ENCODE data around the gene MYL5. TPM values are rescaled to one million over a fixed set of nuclear protein-coding genes. Genes with fewer than 3 reads are reported as not detected.
"Not testable (repeated sequence)": the region's sequence is repeated elsewhere in the genome, so short reads cannot be mapped to it uniquely, and the experiment has no call there.

MYL5 gene
- polyA plus RNA-seq, 3 donors, result 4.2 to 12.6 (median 7.2) TPM

- no peak for DNase-seq
- Mint-ChIP-seq H3K4me1 (peaks cover 16% of the 10 kb centered on the region), H3K27ac (no peak overlapping the region), H3K27me3 (ENCODE audit: low read depth in 3 of 3) (no peaks in the 10 kb centered on the region), H3K9me3 (peaks cover 0 to 14% (median 5%) of the 10 kb centered on the region in 7 donors), H3K36me3 (peaks cover 32 to 60% of the 10 kb centered on the region in 2 donors), H3K4me3 (no peak overlapping the region)
- Histone ChIP-seq H3K9me3 (replicated peaks in 1 of 2; ENCODE audit: control insufficient read depth in 1 of 2, insufficient read depth in 1 of 2, low read length in 2 of 2) (peaks cover 0 to 12% of the 10 kb centered on the region in 2 donors), H3K4me2 (replicated peaks; ENCODE audit: extremely low read depth, low read length, poor library complexity, severe bottlenecking) (no peak overlapping the region), H3K4me1 (ENCODE audit: control insufficient read depth in 1 of 2, insufficient read depth in 2 of 2, low read length in 2 of 2) (peaks cover 0 to 17% of the 10 kb centered on the region in 2 donors), H3K79me2 (ENCODE audit: insufficient read depth, low read length) (peaks cover 26% of the 10 kb centered on the region), H3K36me3 (replicated peaks in 1 of 2; ENCODE audit: control insufficient read depth in 1 of 2, insufficient read depth in 2 of 2, low read length in 2 of 2) (peaks cover 39 to 54% of the 10 kb centered on the region in 2 donors), H4K20me1 (ENCODE audit: insufficient read depth, low read length) (peaks cover 55% of the 10 kb centered on the region), H3K27me3 (ENCODE audit: control insufficient read depth in 2 of 2, insufficient read depth in 2 of 2, low read length in 2 of 2) (no peaks in the 10 kb centered on the region), H3K27ac (ENCODE audit: low read depth in 1 of 2, low read length in 2 of 2) (no peak overlapping the region), H2AFZ (ENCODE audit: insufficient read depth, low read depth, low read length, poor library complexity, severe bottlenecking) (no peak overlapping the region), H3K9ac (ENCODE audit: insufficient read depth, low read length, poor library complexity, severe bottlenecking) (no peak overlapping the region), H3K4me3 (replicated peaks in 1 of 3; ENCODE audit: low read depth in 2 of 3, low read length in 3 of 3) (no peak overlapping the region)
- no peak for TF ChIP-seq CTCF (IDR thresholded peaks at IDR 0.05)
- intact Hi-C loops (cut with micrococcal nuclease), result no loop called here
- 94% methylated on average over 11 of the region's 20 CpGs for WGBS (ENCODE audit: insufficient coverage)
Observed at GRCh38 chr4:729336-730315, 55.3 kb downstream of the MYL5 start.

GRCh38 chr4:730511-730910 lies 56.2 kb downstream of the MYL5 start:
- Mint-ChIP-seq H3K36me3 (peaks cover 41 to 68% of the 10 kb centered on the region in 2 donors), H3K4me1 (peaks cover 14% of the 10 kb centered on the region), H3K27ac (peak overlapping the region in 1 of 7 donors; percentile 48), H3K9me3 (peaks cover 0 to 14% (median 5%) of the 10 kb centered on the region in 7 donors), H3K4me3 (no peak overlapping the region), H3K27me3 (ENCODE audit: low read depth in 3 of 3) (no peaks in the 10 kb centered on the region)
- H3K79me2 ChIP-seq (ENCODE audit: insufficient read depth, low read length), result peaks cover 26% of the 10 kb centered on the region
- intact Hi-C loops (cut with micrococcal nuclease), result no loop called here
- H4K20me1 ChIP-seq (ENCODE audit: insufficient read depth, low read length), result peaks cover 47% of the 10 kb centered on the region
- DNase-seq, result no peak
- H3K4me3 ChIP-seq (replicated peaks in 1 of 3; ENCODE audit: low read depth in 2 of 3, low read length in 3 of 3), result no peak overlapping the region
- H2AFZ ChIP-seq (ENCODE audit: insufficient read depth, low read depth, low read length, poor library complexity, severe bottlenecking), result no peak overlapping the region
- TF ChIP-seq CTCF (IDR thresholded peaks at IDR 0.05), result no peak
- H3K27me3 ChIP-seq (ENCODE audit: control insufficient read depth in 2 of 2, insufficient read depth in 2 of 2, low read length in 2 of 2), result no peaks in the 10 kb centered on the region
- peaks cover 0 to 12% of the 10 kb centered on the region in 2 donors for H3K9me3 ChIP-seq (replicated peaks in 1 of 2; ENCODE audit: control insufficient read depth in 1 of 2, insufficient read depth in 1 of 2, low read length in 2 of 2)
- no peak overlapping the region for H3K27ac ChIP-seq (ENCODE audit: low read depth in 1 of 2, low read length in 2 of 2)
- H3K9ac ChIP-seq (ENCODE audit: insufficient read depth, low read length, poor library complexity, severe bottlenecking), result no peak overlapping the region
- no peak overlapping the region for H3K4me2 ChIP-seq (replicated peaks; ENCODE audit: extremely low read depth, low read length, poor library complexity, severe bottlenecking)
- WGBS (ENCODE audit: insufficient coverage), result over 99% methylated on average over 27 of the region's 27 CpGs
- peaks cover 0 to 15% of the 10 kb centered on the region in 2 donors for H3K4me1 ChIP-seq (ENCODE audit: control insufficient read depth in 1 of 2, insufficient read depth in 2 of 2, low read length in 2 of 2)
- peaks cover 46 to 63% of the 10 kb centered on the region in 2 donors for H3K36me3 ChIP-seq (replicated peaks in 1 of 2; ENCODE audit: control insufficient read depth in 1 of 2, insufficient read depth in 2 of 2, low read length in 2 of 2)

GRCh38 chr4:730946-731904 lies 56.9 kb downstream of the MYL5 start:
- H3K36me3 ChIP-seq (replicated peaks in 1 of 2; ENCODE audit: control insufficient read depth in 1 of 2, insufficient read depth in 2 of 2, low read length in 2 of 2), result peaks cover 49 to 68% of the 10 kb centered on the region in 2 donors
- peaks cover 19% of the 10 kb centered on the region for H3K79me2 ChIP-seq (ENCODE audit: insufficient read depth, low read length)
- H3K27me3 ChIP-seq (ENCODE audit: control insufficient read depth in 2 of 2, insufficient read depth in 2 of 2, low read length in 2 of 2); H3K9ac ChIP-seq (ENCODE audit: insufficient read depth, low read length, poor library complexity, severe bottlenecking); H3K4me1 Mint-ChIP-seq; H2AFZ ChIP-seq (ENCODE audit: insufficient read depth, low read depth, low read length, poor library complexity, severe bottlenecking); H3K4me2 ChIP-seq (replicated peaks; ENCODE audit: extremely low read depth, low read length, poor library complexity, severe bottlenecking); H3K4me3 ChIP-seq (replicated peaks in 1 of 3; ENCODE audit: low read depth in 2 of 3, low read length in 3 of 3); H3K4me3 Mint-ChIP-seq; H3K4me1 ChIP-seq (ENCODE audit: control insufficient read depth in 1 of 2, insufficient read depth in 2 of 2, low read length in 2 of 2); H3K27me3 Mint-ChIP-seq (ENCODE audit: low read depth in 3 of 3); H3K27ac ChIP-seq (ENCODE audit: low read depth in 1 of 2, low read length in 2 of 2); DNase-seq; intact Hi-C loops (cut with micrococcal nuclease): not testable (repeated sequence)
- H3K36me3 Mint-ChIP-seq, result peaks cover 44 to 75% of the 10 kb centered on the region in 2 donors
- WGBS (ENCODE audit: insufficient coverage), result 97% methylated on average over 31 of the region's 68 CpGs
- peaks cover 39% of the 10 kb centered on the region for H4K20me1 ChIP-seq (ENCODE audit: insufficient read depth, low read length)
- H3K9me3 ChIP-seq (replicated peaks in 1 of 2; ENCODE audit: control insufficient read depth in 1 of 2, insufficient read depth in 1 of 2, low read length in 2 of 2), result peaks cover 0 to 12% of the 10 kb centered on the region in 2 donors
- peak overlapping the region in 1 of 7 donors; percentile 48 for H3K27ac Mint-ChIP-seq
- peaks cover 0 to 14% (median 7%) of the 10 kb centered on the region in 7 donors for H3K9me3 Mint-ChIP-seq

Data from CD14-positive monocyte (primary cell).